K562 (cell line): ENCODE results near the gene ALDH7A1.

Experiments used
- BACH1 ChIP-seq: fragments of 200-800 bp; sonication (Bioruptor generic); IDR thresholded peaks from 2 replicates; pipeline ENCODE4 v1.6.1; 2016; ENCODE audit warnings: missing genetic modification characterization, missing compliant biosample characterization
- FOXK1 ChIP-seq: sonication (generic); formaldehyde crosslinking; IDR thresholded peaks from 2 replicates; pipeline ENCODE4 v1.8.0; 2022; ENCODE audit warnings: missing genetic modification reagents, mild to moderate bottlenecking, borderline replicate concordance
- KHSRP ChIP-seq: fragments of 450-650 bp; IDR thresholded peaks from 2 replicates; pipeline ENCODE4 v1.6.1; 2017
- MXI1 ChIP-seq: IDR thresholded peaks from 2 replicates; pipeline ENCODE4 v1.6.1; 2011; ENCODE audit warnings: low read depth, mild to moderate bottlenecking, improper control_type of control experiment, low read length
- NBN ChIP-seq: fragments of 450-650 bp; IDR thresholded peaks from 2 replicates; pipeline ENCODE4 v1.6.1; 2016; ENCODE audit warnings: low read depth, mild to moderate bottlenecking
- POU5F1 ChIP-seq: fragments of 150-350 bp; IDR thresholded peaks from 2 replicates; pipeline ENCODE4 v1.6.1; 2014; ENCODE audit warnings: borderline replicate concordance, low read length, low read depth, mild to moderate bottlenecking; ENCODE audit not compliant: partially characterized antibody
- RFX5 ChIP-seq: IDR thresholded peaks from 2 replicates; pipeline ENCODE4 v1.6.1; 2011; ENCODE audit warnings: low read depth, mild to moderate bottlenecking, improper control_type of control experiment, low read length
- SP2 ChIP-seq: IDR thresholded peaks from 2 replicates; pipeline ENCODE4 v1.6.1; 2011; ENCODE audit warnings: mild to moderate bottlenecking, low read depth, low read length, moderate library complexity; ENCODE audit not compliant: poor library complexity, severe bottlenecking; ENCODE audit errors: extremely low read depth

- TF ChIP-seq POU5F1 (no peak), RFX5 (no peak), KHSRP (no peak), BACH1 (tag) (no peak), FOXK1 (CRISPR knock-in tag) (no peak), MXI1 (no peak), NBN (no peak), SP2 (no peak)
These were observed 4.5 kb upstream of the ALDH7A1 start for GRCh38 chr5:126599499-126599898.
